ENCODE data around the gene NEUROD2.

NEUROD2 gene

GRCh38 chr17:39651923-39652586 is 44.3 kb upstream of the NEUROD2 start:
- Histone ChIP-seq H3K36me3 (peaks cover 31% of the 10 kb centered on the region), H3K27me3 (no peaks in the 10 kb centered on the region), H3K9me3 (no peaks in the 10 kb centered on the region), H3K4me3 (ENCODE audit: low read depth in 1 of 2, low read length in 1 of 2) (no peak overlapping the region), H3K4me1 (ENCODE audit: control insufficient read depth in 1 of 2, insufficient read depth in 1 of 2, low read depth in 1 of 2, low read length in 1 of 2) (peaks cover 14 to 23% of the 10 kb centered on the region in 2 experiments), H3K27ac (no peak overlapping the region)
- TF ChIP-seq, protein P1, sequence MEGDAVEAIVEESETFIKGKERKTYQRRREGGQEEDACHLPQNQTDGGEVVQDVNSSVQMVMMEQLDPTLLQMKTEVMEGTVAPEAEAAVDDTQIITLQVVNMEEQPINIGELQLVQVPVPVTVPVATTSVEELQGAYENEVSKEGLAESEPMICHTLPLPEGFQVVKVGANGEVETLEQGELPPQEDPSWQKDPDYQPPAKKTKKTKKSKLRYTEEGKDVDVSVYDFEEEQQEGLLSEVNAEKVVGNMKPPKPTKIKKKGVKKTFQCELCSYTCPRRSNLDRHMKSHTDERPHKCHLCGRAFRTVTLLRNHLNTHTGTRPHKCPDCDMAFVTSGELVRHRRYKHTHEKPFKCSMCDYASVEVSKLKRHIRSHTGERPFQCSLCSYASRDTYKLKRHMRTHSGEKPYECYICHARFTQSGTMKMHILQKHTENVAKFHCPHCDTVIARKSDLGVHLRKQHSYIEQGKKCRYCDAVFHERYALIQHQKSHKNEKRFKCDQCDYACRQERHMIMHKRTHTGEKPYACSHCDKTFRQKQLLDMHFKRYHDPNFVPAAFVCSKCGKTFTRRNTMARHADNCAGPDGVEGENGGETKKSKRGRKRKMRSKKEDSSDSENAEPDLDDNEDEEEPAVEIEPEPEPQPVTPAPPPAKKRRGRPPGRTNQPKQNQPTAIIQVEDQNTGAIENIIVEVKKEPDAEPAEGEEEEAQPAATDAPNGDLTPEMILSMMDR (IDR thresholded peaks at IDR 0.05): no peak

GRCh38 chr17:39650121-39650579 is 42.4 kb upstream of the NEUROD2 start:
- H3K27ac ChIP-seq: no peak overlapping the region
- TF ChIP-seq, protein P1 (IDR thresholded peaks at IDR 0.05): no peak
- no peaks in the 10 kb centered on the region for H3K9me3 ChIP-seq
- H3K4me3 ChIP-seq (ENCODE audit: low read depth in 1 of 2, low read length in 1 of 2): no peak overlapping the region
- no peaks in the 10 kb centered on the region for H3K27me3 ChIP-seq
- H3K4me1 ChIP-seq (ENCODE audit: control insufficient read depth in 1 of 2, insufficient read depth in 1 of 2, low read depth in 1 of 2, low read length in 1 of 2): peaks cover 14 to 23% of the 10 kb centered on the region in 2 experiments
- peaks cover 21% of the 10 kb centered on the region for H3K36me3 ChIP-seq

DNA sequence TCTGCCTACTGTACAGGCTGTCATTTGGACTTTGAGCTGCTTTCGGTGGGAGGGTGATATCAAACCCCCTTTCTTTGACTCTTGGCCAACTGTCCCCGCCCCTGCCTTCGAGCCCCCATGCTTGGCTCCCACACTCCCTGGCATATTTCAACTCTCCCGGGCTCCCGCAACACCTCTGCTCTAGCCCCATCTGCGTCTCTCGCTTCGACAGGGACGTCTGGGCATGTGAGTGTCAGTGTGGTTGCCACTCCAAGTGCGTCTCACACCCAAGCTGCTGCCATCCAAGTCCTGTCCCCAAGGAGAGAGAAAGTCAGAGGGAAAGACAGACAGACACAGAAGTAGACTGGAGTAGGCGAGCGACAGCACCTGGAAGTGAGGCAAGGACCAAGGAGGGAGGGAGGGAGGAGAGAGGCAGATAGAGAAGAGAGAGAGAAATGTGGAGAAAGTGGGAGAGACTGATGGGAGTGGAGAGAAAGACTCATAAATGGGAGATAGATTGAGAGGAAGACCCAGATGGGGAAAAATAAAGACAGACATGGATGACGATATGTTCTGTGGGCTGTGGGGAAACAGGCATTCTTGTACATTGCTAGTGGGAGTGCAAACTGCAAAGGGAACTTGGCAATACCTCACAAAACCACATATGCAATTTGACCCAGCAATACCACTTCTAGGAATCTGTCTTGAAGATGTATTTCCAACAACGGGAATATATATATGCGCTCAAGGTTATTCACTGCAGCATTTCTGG is 41.1 kb upstream of the NEUROD2 start:
- Histone ChIP-seq H3K4me3 (ENCODE audit: low read depth in 1 of 2, low read length in 1 of 2) (no peak overlapping the region), H3K4me1 (ENCODE audit: control insufficient read depth in 1 of 2, insufficient read depth in 1 of 2, low read depth in 1 of 2, low read length in 1 of 2) (peaks cover 14 to 23% of the 10 kb centered on the region in 2 experiments), H3K9me3 (no peaks in the 10 kb centered on the region), H3K36me3 (peaks cover 11% of the 10 kb centered on the region), H3K27me3 (no peaks in the 10 kb centered on the region), H3K27ac (peak overlapping the region; percentile 13)
- TF ChIP-seq, protein P1 (IDR thresholded peaks at IDR 0.05): no peak

- TF ChIP-seq, protein P1 (IDR thresholded peaks at IDR 0.05): no peak
- H3K27me3 ChIP-seq: no peaks in the 10 kb centered on the region
- no peaks in the 10 kb centered on the region for H3K9me3 ChIP-seq
- H3K36me3 ChIP-seq: peaks cover 5% of the 10 kb centered on the region
- peaks cover 22 to 24% of the 10 kb centered on the region in 2 experiments for H3K4me1 ChIP-seq (ENCODE audit: control insufficient read depth in 1 of 2, insufficient read depth in 1 of 2, low read depth in 1 of 2, low read length in 1 of 2)
- no peak overlapping the region for H3K27ac ChIP-seq
- no peak overlapping the region for H3K4me3 ChIP-seq (ENCODE audit: low read depth in 1 of 2, low read length in 1 of 2)
These were observed 39.5 kb upstream of the NEUROD2 start for GRCh38 chr17:39647256-39647655.

GRCh38 chr17:39643271-39643670 is 35.6 kb upstream of the NEUROD2 start:
- Histone ChIP-seq H3K4me3 (ENCODE audit: low read depth in 1 of 2, low read length in 1 of 2) (no peak overlapping the region), H3K27ac (no peak overlapping the region), H3K9me3 (no peaks in the 10 kb centered on the region), H3K4me1 (ENCODE audit: control insufficient read depth in 1 of 2, insufficient read depth in 1 of 2, low read depth in 1 of 2, low read length in 1 of 2) (peaks cover 39 to 41% of the 10 kb centered on the region in 2 experiments), H3K36me3 (peaks cover 5% of the 10 kb centered on the region), H3K27me3 (no peaks in the 10 kb centered on the region)
- TF ChIP-seq, protein P1 (IDR thresholded peaks at IDR 0.05): no peak

Data from neutrophil (primary cell).